HG02678 (cell line): ENCODE results near the gene TARBP1.
A peak's percentile ranks its signal among the peaks of the same experiment; 100 is the strongest.

Experiments
- ATAC-seq: cut with Tn5 transposase; IDR thresholded peaks from one replicate; pipeline ENCODE4 v1.9.1; 2021; ENCODE audit warnings: mild to moderate bottlenecking, moderate library complexity; ENCODE audit not compliant: unreplicated experiment

The TARBP1 gene

GRCh38 chr1:234484991-234485739, 6.2 kb upstream of the TARBP1 start:
- no peak for ATAC-seq

DNA sequence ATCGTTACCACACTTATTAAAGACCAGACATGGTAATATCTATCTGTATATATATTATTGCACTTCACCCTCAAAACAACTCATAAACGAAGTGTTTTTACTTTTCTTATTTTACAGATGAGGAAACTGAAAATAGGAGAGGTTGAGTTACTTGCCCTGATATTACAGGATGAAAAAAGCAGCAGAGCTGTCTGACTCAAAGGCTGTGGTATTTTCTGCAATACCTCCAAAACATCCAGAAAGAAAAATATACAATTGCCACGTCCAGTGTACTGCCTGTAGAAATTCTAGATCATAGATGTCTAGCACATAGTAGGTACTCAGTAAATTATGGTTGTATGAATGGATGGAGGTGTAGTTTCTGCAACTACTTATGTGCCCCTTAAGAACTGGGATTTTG, 5.2 kb upstream of the TARBP1 start:
- ATAC-seq: no peak

DNA sequence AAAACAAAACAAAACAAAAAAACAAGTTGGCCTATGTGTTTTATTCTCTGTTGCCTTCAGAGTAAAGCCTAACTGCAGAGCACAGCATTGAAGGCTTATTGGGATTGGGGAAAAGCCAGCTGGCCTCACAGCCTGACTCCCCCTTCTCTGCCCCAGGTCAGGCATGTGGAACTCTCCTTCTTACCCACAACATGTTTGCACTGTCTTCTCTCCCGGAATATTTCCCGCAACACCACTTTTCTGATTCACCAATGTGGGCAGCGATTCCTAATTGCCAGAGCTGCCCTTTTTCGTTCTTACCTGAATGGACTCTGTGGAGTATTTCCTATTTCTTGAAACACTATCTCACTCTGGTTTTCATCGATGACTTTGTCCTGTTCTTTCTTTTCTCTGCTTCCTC, 2.8 kb upstream of the TARBP1 start:
- no peak for ATAC-seq

DNA sequence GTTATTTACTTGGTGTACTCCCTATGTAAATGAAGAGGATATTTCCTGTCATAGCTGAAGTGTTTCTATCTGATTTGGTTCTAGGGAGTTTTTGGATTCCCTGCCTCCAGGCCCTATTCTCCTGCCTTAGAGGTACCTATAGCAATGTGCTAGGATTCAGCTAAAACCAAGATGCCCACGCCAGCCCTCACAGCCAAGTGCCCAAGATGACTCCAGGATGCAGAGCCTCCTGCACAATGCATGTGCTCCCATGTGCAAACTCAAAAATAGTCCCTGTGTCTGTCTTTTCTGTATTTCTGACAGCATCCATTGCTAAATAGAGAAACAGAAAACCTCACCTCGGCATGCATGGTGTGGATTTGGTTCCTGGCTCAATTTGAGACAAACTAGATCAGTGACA, 887 bp upstream of the TARBP1 start:
- ATAC-seq: no peak

DNA sequence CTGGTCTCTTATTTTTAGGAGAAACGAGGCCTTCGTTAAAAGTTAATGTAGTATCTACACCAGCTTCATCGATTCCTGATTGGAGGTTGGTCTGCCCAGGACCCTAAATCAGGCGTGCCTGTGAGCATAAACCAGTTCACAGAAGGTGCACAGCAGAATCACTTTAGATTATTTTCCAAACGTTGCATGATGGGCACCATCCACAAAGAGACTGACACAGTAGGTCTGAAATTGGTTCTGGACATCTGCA, 256 bp upstream of the TARBP1 start:
- no peak for ATAC-seq

- peak; percentile 70 for ATAC-seq
These were observed 863 bp downstream of the TARBP1 start for GRCh38 chr1:234478152-234478480.

DNA sequence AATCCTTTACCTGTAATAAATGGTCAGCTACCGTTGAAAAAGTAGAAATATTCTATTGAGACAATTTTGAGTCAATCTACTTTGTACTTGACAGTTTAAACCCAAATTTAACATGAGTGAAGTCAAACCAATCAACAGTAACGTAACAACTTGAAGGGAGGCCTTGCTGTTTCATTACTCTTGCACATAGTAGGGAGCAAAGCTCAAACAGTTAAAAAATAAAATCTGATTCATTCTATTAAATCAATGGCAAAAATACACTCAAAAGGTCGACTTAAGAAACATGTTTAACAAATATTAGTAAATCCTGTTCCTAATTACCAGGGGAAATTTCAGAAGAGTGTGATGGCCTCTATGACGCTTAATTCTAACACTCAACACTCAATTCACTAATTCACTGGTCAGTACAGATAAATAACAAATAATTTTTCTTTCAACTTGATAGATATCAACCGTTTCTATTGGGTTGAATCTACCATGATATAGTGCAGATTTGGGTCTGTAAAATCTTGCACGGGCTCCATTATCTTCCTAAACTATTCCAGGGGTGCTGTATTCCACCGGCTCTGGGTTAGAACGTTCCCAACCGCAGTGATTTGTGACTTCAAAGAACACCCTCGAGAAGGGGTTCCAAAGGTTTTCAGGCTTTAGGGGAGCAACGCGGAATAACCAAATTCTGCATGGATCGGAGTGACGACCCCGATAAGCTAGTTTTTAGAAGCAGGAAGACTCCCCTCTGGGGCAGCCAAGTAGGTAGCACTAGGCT, 1.4 kb downstream of the TARBP1 start:
- no peak for ATAC-seq

DNA sequence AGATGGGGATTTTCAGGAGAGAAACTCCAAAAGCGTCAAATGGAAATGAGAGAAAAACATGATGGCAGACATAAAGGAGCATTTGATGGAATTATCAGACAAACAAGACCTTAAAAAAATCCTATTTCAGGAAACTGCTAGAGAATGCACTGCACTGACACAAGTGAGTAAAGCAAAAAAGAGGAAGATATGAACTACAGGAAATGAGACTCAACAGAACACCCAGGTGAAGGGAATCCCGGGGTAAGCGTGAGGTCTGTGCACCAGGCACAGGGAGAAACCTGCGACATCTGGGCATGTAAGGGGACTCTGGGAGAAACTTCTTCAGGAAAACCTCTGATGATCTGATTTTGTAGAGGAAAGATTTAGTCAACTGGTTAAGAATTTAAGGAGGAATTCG, 2.8 kb downstream of the TARBP1 start:
- no peak for ATAC-seq

DNA sequence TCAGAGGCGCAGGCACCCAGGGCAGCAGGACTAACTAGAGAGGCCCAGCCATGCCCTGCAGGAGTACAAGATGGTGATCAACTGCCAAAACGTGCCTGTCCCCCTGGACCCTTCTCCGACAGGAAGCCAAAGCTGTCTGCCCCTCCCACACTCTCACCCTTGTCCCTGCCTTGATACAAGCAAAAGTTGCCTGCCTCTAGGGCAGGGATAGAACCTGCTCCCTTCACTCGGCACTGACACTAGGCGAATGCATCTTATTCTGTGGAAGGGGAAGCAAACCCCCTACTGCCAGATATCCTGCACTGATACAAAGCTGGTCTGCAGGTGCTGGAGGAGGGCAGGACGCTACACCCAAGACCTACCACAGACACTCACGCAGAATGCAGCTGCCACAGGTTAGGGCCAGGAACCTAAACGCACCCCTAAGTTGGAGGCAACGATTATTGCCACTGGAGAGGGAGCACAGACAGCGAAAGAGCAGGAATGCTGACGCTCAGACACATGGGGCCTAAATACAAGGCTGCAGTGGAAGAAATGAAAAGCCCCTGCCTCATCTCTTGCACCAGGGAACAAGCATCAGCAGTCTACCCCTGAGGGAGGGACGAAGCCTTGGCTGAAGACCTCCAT, 3.7 kb downstream of the TARBP1 start:
- ATAC-seq: no peak

- ATAC-seq: no peak
These were observed 4.6 kb downstream of the TARBP1 start for GRCh38 chr1:234474375-234474774.

DNA sequence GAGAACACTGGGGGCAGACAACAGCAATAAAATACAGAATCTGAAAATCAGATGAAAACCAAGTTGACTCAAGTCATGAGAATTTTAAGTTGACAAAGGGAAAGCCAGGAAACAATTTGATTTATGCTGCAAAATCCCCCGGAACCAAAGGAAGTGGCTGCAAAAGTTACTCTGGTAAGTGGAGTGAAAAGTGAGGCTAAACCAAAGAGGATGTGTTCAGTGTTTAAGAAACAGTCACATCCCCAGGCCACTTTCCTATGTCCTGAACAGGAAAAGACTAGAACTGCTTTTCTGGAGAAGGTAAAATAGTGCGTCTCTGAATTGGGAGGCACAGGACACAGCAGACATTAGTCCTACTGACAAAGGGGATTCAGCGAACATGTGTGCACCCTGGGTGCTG, 5.9 kb downstream of the TARBP1 start:
- ATAC-seq: no peak

- ATAC-seq: no peak
These were observed 9.6 kb downstream of the TARBP1 start for GRCh38 chr1:234469376-234469775.

GRCh38 chr1:234468580-234468979, 10.4 kb downstream of the TARBP1 start:
- ATAC-seq: no peak

DNA sequence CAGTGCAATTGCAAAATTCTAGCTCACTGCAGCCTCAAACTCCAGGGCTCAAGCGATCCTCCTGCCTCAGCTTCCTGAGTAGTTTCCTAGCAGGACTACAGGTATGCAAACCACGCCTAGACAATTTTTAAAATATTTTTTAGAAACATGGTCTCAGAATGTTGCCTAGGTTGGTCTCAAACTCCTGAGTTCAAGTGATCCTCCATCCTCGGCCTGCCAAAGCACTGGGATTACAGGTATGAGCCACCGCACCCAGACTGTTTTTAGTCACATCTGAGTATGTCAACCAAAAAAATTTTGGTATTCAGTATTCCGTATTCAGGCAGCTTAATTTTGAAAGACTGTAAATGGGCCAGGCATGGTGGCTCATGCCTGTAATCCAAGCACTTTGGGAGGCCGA, 11.2 kb downstream of the TARBP1 start:
- ATAC-seq: no peak

- ATAC-seq: no peak
These were observed 12.0 kb downstream of the TARBP1 start for GRCh38 chr1:234466945-234467344.

DNA sequence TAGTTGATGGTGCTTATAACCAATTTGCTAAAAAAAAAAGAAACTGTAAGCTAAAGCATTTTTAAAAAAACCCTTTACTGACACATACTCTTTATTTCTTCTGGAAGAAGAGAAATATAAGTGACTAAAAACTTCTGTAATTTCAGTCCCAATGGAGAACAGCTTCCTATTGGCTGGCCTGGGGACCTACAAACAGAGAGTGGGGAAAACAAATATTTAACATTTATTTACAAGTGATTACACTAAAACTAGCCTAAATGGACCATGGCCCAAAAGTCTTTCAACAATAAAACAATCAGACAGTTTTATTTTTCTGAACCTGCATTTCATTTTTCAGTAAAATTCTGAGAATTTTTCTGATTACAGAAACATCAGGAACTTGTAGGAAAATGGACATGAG, 15.2 kb downstream of the TARBP1 start:
- no peak for ATAC-seq

DNA sequence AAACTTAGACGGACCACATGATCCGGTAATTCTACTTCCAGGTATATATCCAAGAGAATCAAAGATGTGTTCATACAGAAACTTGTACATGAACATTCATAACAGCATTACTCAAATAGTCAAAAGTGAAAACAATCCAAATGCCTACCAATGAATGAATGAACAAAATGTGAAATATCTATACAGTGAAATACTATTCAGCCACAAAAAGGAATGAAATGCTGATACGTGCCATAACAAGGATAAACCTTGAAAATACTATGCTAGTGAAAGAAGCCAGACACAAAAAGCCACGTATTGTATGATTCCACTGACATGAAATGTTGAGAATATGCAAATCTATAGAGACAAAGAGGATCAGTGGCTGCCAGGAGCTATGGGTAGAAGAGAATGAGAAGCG, 18.3 kb downstream of the TARBP1 start:
- ATAC-seq: no peak

DNA sequence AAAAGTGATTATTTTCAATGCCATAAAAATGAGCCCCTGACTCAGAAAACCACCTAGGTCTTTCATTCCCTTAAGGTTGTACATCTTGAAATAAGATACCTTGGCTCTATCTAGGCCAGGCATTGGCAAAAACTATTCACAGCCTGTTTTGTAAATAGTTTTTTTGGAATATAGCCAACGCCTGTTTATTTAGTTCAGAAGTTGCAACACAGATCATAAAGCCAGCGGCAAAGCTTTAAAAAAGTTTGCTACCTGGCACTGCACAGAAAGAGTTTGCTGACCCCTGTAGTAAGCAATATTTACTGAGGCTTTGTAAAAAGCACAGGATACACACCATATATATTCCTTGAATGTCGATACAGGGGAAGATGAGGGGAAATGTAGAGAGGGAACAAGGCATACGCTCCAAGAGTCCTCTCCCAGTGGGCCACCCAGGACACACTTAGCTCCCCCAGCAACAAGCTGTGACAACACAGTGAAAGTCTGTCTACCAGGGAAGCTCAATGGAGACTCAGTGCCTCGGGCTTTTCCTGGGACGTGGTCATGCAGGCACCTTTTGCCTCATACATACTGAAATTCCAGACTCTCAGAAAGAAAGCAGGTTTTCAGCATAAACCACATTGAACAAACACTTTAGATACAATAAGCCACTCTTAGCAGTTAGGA, 20.5 kb downstream of the TARBP1 start:
- no peak for ATAC-seq

DNA sequence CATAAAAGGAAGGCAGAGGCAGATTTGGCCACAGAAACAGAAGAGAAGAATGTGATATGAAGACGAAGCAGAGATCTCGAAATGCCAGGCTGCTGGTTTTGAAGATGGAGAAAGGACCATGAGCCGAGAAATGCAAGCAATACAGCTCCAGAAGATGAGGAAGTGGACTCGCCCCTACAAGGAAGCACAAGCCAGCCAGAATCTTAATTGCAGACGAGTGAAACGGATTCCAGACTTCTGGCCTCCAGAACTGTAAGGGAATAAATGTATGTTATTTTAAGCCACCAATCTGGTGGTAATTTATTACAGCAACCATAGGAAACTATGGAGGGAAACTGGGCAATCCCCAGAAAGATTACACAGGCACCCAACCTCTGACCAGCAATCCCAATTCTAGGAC, 24.1 kb downstream of the TARBP1 start:
- ATAC-seq: no peak

GRCh38 chr1:234452406-234452965, 26.5 kb downstream of the TARBP1 start:
- no peak for ATAC-seq

- no peak for ATAC-seq
These were observed 38.6 kb downstream of the TARBP1 start for GRCh38 chr1:234440348-234440747.

DNA sequence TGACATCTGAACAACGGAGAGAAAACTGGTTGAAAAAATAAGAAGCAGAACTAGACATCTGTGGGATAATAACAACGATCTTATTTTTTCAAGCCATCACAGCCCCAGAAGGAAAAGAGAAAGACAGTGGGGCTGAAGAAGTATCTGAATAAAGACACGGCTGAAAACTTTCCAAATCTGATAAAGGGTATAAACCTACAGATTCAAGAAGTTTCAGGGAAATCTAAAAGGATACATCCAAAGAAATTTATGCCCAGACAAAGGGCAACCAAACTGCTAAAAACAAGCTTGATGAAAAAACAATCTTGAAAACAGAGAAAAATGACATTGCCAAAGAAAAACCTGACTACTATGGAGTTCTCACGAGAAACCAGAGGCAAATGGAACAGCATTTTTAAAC, 40.4 kb downstream of the TARBP1 start:
- ATAC-seq: no peak
